HG03159 (cell line): ENCODE data around the gene DOCK11.
"Not testable (repeated sequence)": the region's sequence is repeated elsewhere in the genome, so short reads cannot be mapped to it uniquely, and the experiment has no call there.

Experiments
- ATAC-seq: cut with Tn5 transposase; IDR thresholded peaks from one replicate; pipeline ENCODE4 v1.9.1; 2021; ENCODE audit warnings: mild to moderate bottlenecking, moderate library complexity; ENCODE audit not compliant: unreplicated experiment

The DOCK11 gene

GRCh38 chrX:118679290-118679689 is 183.7 kb downstream of the DOCK11 start:
- ATAC-seq, result no peak

DNA sequence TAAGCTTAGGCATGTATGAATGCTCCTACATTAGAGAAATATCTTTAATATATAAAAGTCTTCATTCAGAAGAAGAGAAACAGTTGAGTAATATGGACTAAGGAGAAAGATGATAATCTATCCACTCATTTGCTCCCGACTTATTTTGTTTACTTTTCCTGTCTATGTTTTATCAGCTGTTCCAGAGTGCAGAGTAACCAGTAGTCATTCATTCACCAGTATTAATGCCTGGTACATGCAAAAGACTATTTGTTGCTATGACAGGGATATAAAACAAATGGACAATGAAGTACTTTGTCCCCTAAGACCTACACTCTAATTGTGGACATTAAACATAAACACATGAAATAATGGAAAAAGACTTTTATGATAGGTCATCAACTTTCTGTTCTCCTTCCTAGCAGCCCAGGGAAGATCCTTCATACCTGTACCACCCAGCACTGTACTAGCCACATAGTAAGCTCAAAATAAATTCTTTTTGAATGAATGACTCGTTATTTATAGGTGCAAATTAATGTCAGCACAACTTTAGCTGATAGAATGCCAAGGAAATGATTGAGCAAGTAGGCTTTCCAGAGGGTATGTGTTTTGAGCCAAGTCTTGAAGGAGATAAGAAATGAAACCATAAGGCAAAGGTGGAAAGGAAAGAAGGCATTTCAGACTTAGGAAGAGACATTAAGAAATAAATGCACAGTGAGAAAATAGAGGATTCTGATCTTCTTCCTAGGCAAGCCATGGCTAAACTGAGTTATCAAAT is 186.8 kb downstream of the DOCK11 start:
- ATAC-seq, result no peak

DNA sequence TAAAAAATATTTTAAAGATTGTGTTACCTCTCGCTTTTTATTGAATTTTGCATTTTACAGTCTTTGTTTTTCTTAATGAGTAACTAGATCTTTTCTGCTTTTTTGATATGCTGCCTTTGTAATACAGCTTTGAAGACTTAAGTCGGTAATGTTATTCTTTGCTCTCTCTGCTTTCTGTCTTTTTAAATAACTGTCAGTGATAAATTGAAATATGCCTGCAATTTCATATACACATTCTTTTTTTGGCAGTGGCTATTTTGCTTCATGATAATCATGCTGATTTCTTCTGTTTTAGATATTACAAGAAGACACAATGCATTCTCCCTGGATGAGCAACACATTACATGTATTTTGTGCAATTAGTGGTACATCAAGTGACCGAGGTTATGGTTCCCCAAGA is 189.8 kb downstream of the DOCK11 start:
- ATAC-seq, result no peak

DNA sequence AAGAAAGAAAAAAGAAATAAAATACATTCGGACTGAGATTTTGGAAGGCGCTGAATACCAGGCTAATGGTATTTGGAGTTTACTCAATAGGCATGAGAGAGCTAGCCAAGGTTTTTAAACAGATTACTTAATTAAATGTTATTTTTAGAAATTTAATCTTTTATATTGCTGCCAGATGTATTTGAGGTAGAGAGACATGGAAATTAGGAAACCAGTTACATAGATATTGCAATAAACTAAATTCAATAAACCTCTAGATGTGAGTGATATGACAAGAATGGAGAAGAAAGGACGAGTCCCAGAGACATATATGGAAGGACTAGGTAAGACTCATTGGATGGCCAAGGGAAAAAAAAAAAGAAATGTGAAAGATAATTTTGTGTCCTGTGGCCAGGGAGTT is 193.3 kb downstream of the DOCK11 start:
- no peak for ATAC-seq

DNA sequence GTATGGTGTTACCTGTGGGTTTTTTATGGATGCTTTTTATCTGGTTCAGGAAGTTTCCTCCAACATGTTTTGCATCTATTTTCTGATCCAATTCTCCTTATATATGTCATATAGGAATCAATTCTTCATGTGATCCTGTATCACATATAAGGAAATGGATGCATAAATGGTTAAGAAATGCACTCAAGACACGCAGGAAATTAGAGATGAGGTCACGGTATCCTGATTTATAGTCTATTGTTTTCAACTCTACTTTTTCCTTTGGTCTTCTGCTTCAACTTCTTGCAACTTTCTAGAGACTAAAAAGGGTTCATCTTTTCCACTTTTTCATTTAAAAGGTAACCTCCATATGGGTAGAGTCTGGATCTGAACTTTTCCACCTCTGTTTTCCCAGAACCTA is 198.2 kb downstream of the DOCK11 start:
- ATAC-seq, result no peak

- ATAC-seq, result no peak
Measured at GRCh38 chrX:118694638-118695037, 199.0 kb downstream of the DOCK11 start.

GRCh38 chrX:118698516-118699170 is 203.0 kb downstream of the DOCK11 start:
- peak; percentile 45 for ATAC-seq

DNA sequence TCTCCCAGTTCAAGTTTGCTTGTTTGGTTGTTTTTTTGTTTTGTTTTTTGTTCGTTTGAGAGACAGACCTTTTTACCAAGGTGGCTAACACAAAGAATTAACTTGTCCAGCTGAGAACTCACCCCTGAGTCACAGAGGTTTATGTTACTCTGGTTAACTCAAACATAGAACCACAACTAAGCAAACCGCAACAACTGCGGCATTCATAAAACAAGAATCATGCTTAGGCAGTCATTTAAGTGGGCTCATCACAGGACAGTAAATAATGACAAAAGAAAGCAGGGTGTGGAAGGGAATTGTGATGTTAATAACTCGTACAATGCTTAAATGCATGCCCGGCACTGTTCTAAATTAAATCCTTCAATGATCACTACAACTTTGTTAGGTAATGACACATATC is 207.1 kb downstream of the DOCK11 start:
- ATAC-seq, result no peak

DNA sequence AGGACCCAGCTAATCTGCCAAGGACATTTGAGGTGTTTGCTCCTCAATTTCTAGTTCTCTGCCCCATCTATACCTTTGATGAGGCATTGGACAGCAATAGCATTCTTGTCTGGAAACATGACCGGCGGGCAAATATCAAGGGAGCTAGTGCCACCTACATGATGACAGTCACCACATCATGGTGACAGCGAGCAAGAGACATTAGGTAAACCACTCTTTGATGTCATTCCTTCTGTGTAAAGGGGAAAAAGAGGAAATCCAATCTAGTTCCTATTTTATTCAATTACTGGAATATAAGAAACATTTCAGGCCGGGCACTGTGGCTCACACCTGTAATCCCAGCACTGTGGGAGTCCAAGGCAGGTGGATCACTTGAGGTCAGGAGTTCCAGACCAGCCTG is 211.1 kb downstream of the DOCK11 start:
- no peak for ATAC-seq

GRCh38 chrX:118714521-118714920 is 218.9 kb downstream of the DOCK11 start:
- ATAC-seq, result no peak

- ATAC-seq, result not testable (repeated sequence)
Measured at GRCh38 chrX:118715917-118716316, 220.3 kb downstream of the DOCK11 start.

GRCh38 chrX:118716833-118717232 is 221.2 kb downstream of the DOCK11 start:
- ATAC-seq, result not testable (repeated sequence)

DNA sequence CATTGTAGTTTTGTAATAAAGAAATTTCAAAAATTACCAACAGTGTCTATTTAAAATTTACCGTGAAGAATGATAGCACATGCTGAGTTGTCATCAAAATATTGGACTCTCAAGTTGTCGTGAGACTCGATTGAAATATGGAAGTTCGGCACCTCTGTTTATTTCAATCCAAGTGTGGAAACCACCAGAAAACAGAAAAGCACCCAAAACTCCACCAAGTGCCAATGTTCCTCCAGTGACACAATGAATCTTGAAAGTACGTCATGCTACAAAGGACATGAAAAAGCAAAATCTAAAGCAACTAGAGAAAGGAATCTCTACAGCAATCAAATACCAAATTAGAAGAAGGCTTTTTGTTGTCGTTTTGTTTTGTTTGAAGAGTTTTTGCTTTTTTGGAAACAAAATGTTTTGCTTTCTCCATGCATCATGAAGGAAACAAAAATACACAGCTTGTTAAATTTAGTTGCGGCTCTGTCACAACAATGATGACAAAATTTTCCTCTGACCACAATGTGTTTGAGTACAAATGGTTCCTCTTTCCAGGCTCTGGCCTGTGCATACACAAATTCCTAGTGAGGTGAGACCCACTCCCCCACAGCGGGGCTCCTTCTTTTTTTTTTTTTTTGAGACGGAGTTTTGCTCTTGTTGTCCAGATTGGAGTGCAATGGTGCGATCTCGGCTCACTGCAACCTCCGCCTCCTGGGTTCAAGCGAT is 222.2 kb downstream of the DOCK11 start:
- ATAC-seq, result no peak

GRCh38 chrX:118718737-118719136 is 223.1 kb downstream of the DOCK11 start:
- no peak for ATAC-seq

GRCh38 chrX:118720058-118720707 is 224.6 kb downstream of the DOCK11 start:
- ATAC-seq, result no peak

DNA sequence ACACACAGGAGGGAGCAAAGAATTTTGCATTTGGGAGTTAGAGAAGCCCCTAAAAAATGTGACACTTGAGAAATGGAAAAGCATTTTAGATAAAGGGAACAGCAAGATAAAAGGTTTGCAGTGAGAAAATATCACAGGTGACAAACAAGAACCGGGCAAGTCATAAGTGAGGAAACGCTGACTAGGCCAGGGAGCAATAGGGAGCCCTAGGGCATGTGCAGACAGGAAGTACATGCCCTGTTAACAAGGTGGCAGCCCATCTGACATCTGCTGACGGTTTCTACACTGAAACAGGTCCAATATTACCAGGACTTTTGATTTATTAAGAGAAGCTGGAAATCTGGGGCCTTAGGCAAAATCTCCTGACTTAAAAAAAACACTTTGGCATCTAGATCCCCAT is 227.8 kb downstream of the DOCK11 start:
- no peak for ATAC-seq

DNA sequence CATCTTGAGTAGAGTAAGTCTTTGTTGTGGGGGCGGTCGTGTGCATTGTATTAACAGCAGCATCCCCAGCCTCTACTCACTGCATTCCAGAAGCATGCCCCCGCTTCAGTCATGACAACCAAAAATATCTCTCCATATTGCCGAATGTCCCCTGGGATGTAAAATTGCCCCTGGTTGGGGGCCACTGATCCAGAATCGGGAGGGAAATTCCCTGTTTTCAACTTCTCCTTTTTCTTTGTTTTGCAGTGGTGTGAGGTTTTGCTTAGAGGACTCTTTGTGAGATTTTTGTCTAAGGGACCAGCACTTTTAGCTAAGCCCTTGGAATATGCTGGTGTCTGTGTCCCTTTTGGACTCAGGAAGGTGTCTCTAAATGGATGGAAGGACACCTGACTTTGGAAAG is 228.8 kb downstream of the DOCK11 start:
- no peak for ATAC-seq

DNA sequence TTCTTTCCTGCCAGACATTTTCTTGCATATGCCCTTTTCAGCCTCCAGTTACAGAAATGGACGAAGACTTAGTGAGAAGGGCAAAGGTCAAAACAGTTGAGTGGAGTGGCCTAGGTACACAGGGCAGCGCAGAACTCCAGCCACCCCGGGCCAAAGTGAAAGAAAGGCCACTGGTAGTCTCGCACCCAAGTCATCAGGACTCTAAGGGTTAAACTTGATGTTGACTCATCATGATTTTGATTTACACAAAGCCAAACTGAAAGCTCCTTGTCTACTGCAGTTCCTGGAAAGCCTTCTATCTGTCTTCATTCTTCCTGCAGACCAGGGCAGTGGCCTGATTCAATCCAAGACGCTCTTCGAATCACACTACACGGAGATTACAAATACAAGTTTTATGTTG is 229.2 kb downstream of the DOCK11 start:
- no peak for ATAC-seq

- ATAC-seq, result no peak
Measured at GRCh38 chrX:118726396-118726795, 230.8 kb downstream of the DOCK11 start.

DNA sequence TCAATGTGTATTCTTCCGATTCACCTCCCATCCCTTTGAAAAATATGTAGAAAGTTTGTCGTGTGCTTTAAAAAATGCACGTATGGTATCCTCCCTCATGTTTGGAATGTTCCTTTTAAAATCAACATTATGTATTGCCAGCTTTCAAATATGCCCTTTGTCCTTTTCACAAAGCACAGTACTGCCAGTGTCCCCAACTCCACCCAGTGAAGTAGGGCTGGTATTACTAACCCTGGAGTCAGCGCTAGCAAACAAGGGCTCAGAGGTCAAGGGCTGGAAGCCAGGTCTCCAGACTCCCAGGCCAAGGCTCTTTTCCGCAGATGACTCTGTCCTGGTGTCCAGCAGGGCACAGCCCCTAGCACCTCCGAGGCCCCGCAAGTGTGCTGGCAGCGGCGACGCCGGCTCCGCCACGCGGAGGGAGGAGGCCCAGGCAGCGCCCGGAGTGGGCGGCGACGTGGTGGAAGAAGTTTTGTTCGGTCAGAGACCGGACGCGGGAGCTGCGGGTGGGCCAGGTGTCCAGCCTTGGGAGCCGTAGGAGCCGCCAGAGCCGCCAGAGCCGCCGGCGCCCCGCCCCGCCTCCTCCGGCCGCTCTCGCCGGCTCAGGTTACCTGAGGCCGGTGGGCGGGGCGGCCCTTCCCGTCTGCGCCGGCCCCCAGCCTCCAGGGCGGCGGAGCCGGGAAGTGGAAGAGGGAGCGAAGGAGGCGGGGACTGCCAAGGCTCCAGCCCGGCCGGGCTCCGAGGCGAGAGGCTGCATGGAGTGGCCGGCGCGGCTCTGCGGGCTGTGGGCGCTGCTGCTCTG is 231.5 kb downstream of the DOCK11 start, which contains the start of gene IL13RA1:
Gene IL13RA1 (plus strand): TSS at position 720 of the 799 bp plus-strand sequence. CDS start 33 bp downstream, at position 753.
- no peak for ATAC-seq
